GM10266 (cell line): ENCODE results near the gene PPA1.

Source experiments
- DNase-seq: peaks from one replicate; pipeline ENCODE4 v3.0.0; 2012; ENCODE audit errors: extremely low spot score
- CTCF ChIP-seq: IDR thresholded peaks from 2 replicates; pipeline ENCODE4 v1.5.1; 2012; ENCODE audit warnings: mild to moderate bottlenecking, low read depth; ENCODE audit not compliant: control insufficient read depth, insufficient read depth; ENCODE audit errors: missing control alignments

The PPA1 gene

GRCh38 chr10:70233109-70233938 lies at the start of gene PPA1:
PPA1 (minus strand) TSS chr10:70233429; CDS start chr10:70233327, 102 bp downstream.
- TF ChIP-seq CTCF = peak; percentile 6
- DNase-seq = peak; percentile 100

GRCh38 chr10:70281609-70282008 lies 48.4 kb upstream of the PPA1 start:
- DNase-seq = no peak
- TF ChIP-seq CTCF = no peak

- DNase-seq = no peak
- no peak for TF ChIP-seq CTCF
Measured at GRCh38 chr10:70280099-70280498, 46.9 kb upstream of the PPA1 start.

GRCh38 chr10:70277396-70278030 lies 44.3 kb upstream of the PPA1 start:
- no peak for TF ChIP-seq CTCF
- no peak for DNase-seq

- no peak for TF ChIP-seq CTCF
Measured at GRCh38 chr10:70274643-70275042, 41.4 kb upstream of the PPA1 start.

GRCh38 chr10:70272925-70273316 lies 39.7 kb upstream of the PPA1 start:
- peak; percentile 40 for TF ChIP-seq CTCF
- peak; percentile 72 for DNase-seq

More at GRCh38 chr10:70274643-70275042, 41.4 kb upstream of the PPA1 start:
- no peak for DNase-seq
